ENCODE results near the gene GAD1.

GAD1 gene

GRCh38 chr2:170819680-170820664 is 3.3 kb downstream of the GAD1 start:
- no peak for TF ChIP-seq CTCF (IDR thresholded peaks at IDR 0.05)

- no peak for TF ChIP-seq CTCF (IDR thresholded peaks at IDR 0.05)
These were observed 4.3 kb downstream of the GAD1 start for GRCh38 chr2:170820757-170821530.

GRCh38 chr2:170821531-170822289 is 5.0 kb downstream of the GAD1 start:
- TF ChIP-seq CTCF (IDR thresholded peaks at IDR 0.05) = no peak

- TF ChIP-seq CTCF (IDR thresholded peaks at IDR 0.05) = no peak
These were observed 5.8 kb downstream of the GAD1 start for GRCh38 chr2:170822290-170823087.

GRCh38 chr2:170823088-170823897 is 6.6 kb downstream of the GAD1 start:
- TF ChIP-seq CTCF (IDR thresholded peaks at IDR 0.05) = no peak

- no peak for TF ChIP-seq CTCF (IDR thresholded peaks at IDR 0.05)
These were observed 7.2 kb downstream of the GAD1 start for GRCh38 chr2:170823898-170824215.
